ENCODE results near the gene AFAP1.

The AFAP1 gene

GRCh38 chr4:7762376-7763030, 177.2 kb downstream of the AFAP1 start:
- H3K4me3 ChIP-seq (ENCODE audit: low read depth, low read length): no peak overlapping the region
- H3K4me1 ChIP-seq: no peaks in the 10 kb centered on the region
- no peaks in the 10 kb centered on the region for H3K27me3 ChIP-seq
- peaks cover 88% of the 10 kb centered on the region for H3K36me3 ChIP-seq
- TF ChIP-seq CTCF (IDR thresholded peaks at IDR 0.05; ENCODE audit: low read depth, low read length): no peak
- no peaks in the 10 kb centered on the region for H3K9me3 ChIP-seq
- DNase-seq: no peak

GRCh38 chr4:7761720-7762119, 177.9 kb downstream of the AFAP1 start:
- Histone ChIP-seq H3K36me3 (peaks cover 89% of the 10 kb centered on the region), H3K27me3 (no peaks in the 10 kb centered on the region), H3K9me3 (no peaks in the 10 kb centered on the region), H3K4me3 (ENCODE audit: low read depth, low read length) (no peak overlapping the region), H3K4me1 (no peaks in the 10 kb centered on the region)
- TF ChIP-seq CTCF (IDR thresholded peaks at IDR 0.05; ENCODE audit: low read depth, low read length): peak; percentile 90
- peak; percentile 87 for DNase-seq

DNA sequence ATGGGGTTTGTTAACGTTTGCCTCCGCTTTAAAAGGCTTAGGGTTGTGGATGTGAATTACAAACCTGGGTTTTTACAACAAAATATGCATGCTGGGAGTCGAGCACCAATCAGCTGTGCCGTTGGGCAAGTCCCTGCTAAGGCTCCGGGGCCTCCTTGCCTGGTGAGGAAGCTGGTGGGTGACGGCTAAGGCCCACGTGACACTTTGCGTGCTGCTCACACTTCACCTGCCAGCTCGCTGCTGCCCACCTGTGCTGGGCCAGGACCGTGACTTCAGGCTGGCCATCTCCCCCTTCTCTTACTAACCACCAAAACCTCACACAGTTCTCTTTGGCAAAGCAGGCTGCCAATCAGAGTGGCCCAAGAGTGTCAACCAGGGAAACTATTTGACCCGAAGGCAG, 178.3 kb downstream of the AFAP1 start:
- no peaks in the 10 kb centered on the region for H3K9me3 ChIP-seq
- no peak for DNase-seq
- no peak overlapping the region for H3K4me3 ChIP-seq (ENCODE audit: low read depth, low read length)
- H3K36me3 ChIP-seq: peaks cover 87% of the 10 kb centered on the region
- TF ChIP-seq CTCF (IDR thresholded peaks at IDR 0.05; ENCODE audit: low read depth, low read length): no peak
- no peaks in the 10 kb centered on the region for H3K4me1 ChIP-seq
- no peaks in the 10 kb centered on the region for H3K27me3 ChIP-seq

GRCh38 chr4:7760706-7761105, 179.0 kb downstream of the AFAP1 start:
- Histone ChIP-seq H3K4me1 (no peaks in the 10 kb centered on the region), H3K27me3 (no peaks in the 10 kb centered on the region), H3K9me3 (no peaks in the 10 kb centered on the region), H3K4me3 (ENCODE audit: low read depth, low read length) (no peak overlapping the region), H3K36me3 (peaks cover 81% of the 10 kb centered on the region)
- TF ChIP-seq CTCF (IDR thresholded peaks at IDR 0.05; ENCODE audit: low read depth, low read length): no peak
- no peak for DNase-seq

- Histone ChIP-seq H3K9me3 (no peaks in the 10 kb centered on the region), H3K4me1 (no peaks in the 10 kb centered on the region), H3K36me3 (peaks cover 76% of the 10 kb centered on the region), H3K27me3 (no peaks in the 10 kb centered on the region), H3K4me3 (ENCODE audit: low read depth, low read length) (no peak overlapping the region)
- DNase-seq: no peak
- TF ChIP-seq CTCF (IDR thresholded peaks at IDR 0.05; ENCODE audit: low read depth, low read length): no peak
Measured at GRCh38 chr4:7760228-7760627, 179.4 kb downstream of the AFAP1 start.

DNA sequence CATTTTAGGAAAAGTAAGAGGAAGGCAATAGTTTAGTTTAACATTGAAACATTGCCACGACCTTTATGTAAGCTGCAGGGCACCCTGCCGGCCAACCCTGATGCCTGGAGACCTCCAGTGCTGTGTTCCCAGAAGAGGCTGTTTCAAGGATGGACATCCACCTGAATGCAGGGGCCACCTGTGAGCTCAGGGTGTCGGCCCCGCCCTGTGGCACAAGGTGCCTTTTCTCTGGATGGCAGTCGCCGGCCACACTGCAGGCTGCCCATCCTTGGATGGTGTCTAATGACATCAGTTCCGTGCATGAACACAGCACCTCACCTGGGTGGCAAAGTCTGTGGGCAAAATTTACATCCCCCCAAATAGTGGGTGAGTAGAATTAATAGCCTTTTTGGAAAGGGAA, 180.0 kb downstream of the AFAP1 start:
- TF ChIP-seq CTCF (IDR thresholded peaks at IDR 0.05; ENCODE audit: low read depth, low read length): no peak
- no peak for DNase-seq
- H3K27me3 ChIP-seq: no peaks in the 10 kb centered on the region
- H3K4me3 ChIP-seq (ENCODE audit: low read depth, low read length): no peak overlapping the region
- H3K9me3 ChIP-seq: no peaks in the 10 kb centered on the region
- H3K4me1 ChIP-seq: no peaks in the 10 kb centered on the region
- H3K36me3 ChIP-seq: peaks cover 70% of the 10 kb centered on the region

Measured in BE2C (cell line).